IPS-18c (cell line): Measurements from ENCODE around the gene RALGAPA2.

Experiments used
- H3K4me3 ChIP-seq: 2 replicates; pipeline ENCODE4 v1.7.0; 2013; ENCODE audit warnings: low read depth, mild to moderate bottlenecking, low read length, moderate library complexity; ENCODE audit not compliant: insufficient read depth
- H3K9me3 ChIP-seq: one replicate; pipeline ENCODE4 v1.6.1; 2013; ENCODE audit warnings: mild to moderate bottlenecking, low read length, moderate library complexity; ENCODE audit not compliant: control insufficient read depth, insufficient read depth

RALGAPA2 gene

GRCh38 chr20:20571068-20571780, 141.2 kb downstream of the RALGAPA2 start:
- Histone ChIP-seq H3K4me3 (no peak overlapping the region), H3K9me3 (no peaks in the 10 kb centered on the region)

GRCh38 chr20:20568604-20569205, 143.7 kb downstream of the RALGAPA2 start:
- no peaks in the 10 kb centered on the region for H3K9me3 ChIP-seq
- H3K4me3 ChIP-seq, result no peak overlapping the region

DNA sequence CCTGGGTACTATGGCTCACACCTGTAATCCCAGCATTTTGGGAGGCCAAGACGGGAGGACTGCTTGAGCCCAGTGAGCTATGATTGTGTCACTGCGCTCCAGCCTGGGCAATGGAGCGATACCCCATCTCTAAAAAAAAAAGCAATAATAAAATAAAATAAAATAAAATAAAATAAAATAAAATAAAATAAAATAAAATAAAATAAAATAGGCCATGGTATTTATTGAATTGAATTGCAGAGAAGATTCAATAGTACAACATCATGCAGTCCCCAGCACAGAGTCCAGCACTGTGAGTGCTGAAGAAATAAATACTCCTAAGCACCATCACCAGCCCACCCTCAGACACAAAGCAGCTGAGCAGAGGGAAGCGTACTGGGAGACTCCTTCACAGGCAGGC, 144.7 kb downstream of the RALGAPA2 start:
- no peak overlapping the region for H3K4me3 ChIP-seq
- H3K9me3 ChIP-seq, result no peaks in the 10 kb centered on the region

- Histone ChIP-seq H3K9me3 (no peaks in the 10 kb centered on the region), H3K4me3 (no peak overlapping the region)
Observed at GRCh38 chr20:20566516-20566915, 145.9 kb downstream of the RALGAPA2 start.

DNA sequence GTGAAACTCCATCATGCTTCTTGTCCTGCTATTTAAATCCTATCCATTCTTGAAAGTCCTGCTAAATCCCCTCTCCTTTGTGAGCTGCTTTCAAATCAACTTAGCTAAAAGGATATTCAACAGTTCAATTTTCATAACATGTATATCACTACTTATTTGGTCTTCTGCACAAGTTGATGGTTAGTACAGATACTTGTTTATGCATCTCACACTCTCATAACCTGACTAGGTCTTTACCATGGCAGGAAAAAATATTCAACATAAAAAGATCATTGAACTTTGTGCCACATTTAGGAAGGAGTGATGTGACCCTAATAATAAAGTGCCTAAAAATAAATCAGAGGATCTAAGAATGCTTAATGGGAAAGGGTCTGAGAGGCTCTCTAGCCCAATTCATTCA, 148.2 kb downstream of the RALGAPA2 start:
- no peaks in the 10 kb centered on the region for H3K9me3 ChIP-seq

GRCh38 chr20:20562507-20562906, 149.9 kb downstream of the RALGAPA2 start:
- no peaks in the 10 kb centered on the region for H3K9me3 ChIP-seq
- H3K4me3 ChIP-seq, result no peak overlapping the region

More for the DNA sequence above, 148.2 kb downstream of the RALGAPA2 start:
- no peak overlapping the region for H3K4me3 ChIP-seq

GRCh38 chr20:20561841-20562240, 150.6 kb downstream of the RALGAPA2 start:
- no peaks in the 10 kb centered on the region for H3K9me3 ChIP-seq

DNA sequence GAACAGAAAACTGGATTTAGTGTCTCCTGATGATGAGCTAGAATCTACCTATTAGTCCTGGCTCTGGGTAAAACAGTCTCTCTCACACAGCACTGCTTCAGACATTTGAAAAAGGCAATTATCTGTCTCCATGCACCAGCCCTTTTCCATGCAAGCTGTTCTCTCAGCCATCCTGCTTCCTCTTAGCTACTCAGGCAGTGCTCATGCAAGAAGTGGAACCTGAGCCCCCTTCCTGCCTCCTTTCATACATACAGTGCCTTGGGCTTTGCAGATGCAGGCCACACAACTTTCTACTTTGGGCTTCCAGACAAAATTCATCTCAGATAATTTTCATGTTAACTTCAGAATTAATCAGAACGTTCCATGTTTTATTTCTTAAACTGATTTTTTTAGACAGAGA, 151.3 kb downstream of the RALGAPA2 start:
- H3K4me3 ChIP-seq, result no peak overlapping the region
- no peaks in the 10 kb centered on the region for H3K9me3 ChIP-seq

More at GRCh38 chr20:20561841-20562240, 150.6 kb downstream of the RALGAPA2 start:
- no peak overlapping the region for H3K4me3 ChIP-seq

- H3K9me3 ChIP-seq, result no peaks in the 10 kb centered on the region
- no peak overlapping the region for H3K4me3 ChIP-seq
Observed at GRCh38 chr20:20557406-20557805, 155.0 kb downstream of the RALGAPA2 start.

- no peak overlapping the region for H3K4me3 ChIP-seq
- H3K9me3 ChIP-seq, result no peaks in the 10 kb centered on the region
Observed at GRCh38 chr20:20555838-20556237, 156.6 kb downstream of the RALGAPA2 start.

DNA sequence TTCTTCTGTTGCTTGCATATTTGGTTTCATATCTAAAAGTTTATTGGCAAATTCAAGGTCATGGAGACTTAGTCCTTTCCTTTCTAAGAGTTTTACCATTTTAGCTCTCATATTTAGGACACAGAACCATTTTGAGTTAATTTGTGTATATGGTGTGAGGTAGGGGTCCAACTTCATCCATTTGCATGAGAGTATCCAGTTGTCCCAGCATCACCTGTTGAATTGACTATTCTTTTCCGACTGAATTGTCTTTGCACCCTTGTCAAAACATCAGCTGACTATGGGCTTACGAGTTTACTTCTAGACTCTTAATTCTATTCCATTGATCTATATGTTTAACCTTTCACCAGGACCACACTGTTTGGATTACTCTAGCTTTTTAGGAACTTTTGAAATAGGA, 157.5 kb downstream of the RALGAPA2 start:
- Histone ChIP-seq H3K4me3 (no peak overlapping the region), H3K9me3 (no peaks in the 10 kb centered on the region)

DNA sequence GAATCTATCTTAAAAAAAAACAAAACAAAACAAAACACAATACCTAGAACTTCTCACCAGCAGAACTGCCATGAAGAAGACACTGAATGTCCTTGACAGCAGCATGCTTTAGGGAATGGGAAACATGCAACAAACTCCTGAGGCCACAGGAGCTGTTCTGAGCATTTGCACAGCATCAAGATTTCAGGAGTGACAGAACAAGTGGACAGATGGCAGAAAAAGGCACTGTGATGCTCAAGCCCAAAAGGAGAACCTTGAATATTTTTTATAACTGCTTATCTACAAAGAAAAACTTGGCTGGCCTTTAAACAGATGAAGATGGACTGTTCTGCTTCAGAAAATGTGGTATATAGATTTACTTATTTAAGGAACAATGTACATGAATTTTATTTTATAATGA, 158.9 kb downstream of the RALGAPA2 start:
- no peaks in the 10 kb centered on the region for H3K9me3 ChIP-seq
- no peak overlapping the region for H3K4me3 ChIP-seq

DNA sequence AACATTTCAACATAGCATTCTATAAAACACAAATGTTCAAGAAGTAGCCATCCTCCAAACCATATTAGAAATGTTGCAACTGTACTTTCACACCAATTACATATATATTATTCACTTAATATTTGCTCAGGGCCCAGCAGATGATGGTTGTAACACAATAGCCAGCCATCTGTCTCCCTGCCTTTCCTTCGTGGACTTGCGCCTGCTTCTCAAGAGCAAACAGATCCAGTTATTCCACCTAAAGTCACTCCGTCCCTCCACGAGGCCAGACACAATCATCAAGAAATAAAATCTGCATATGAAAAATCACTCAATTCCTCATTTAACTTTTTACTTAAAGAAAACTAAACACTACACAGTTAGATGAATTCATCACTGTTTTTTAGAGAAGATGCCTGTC, 160.4 kb downstream of the RALGAPA2 start:
- no peaks in the 10 kb centered on the region for H3K9me3 ChIP-seq
- no peak overlapping the region for H3K4me3 ChIP-seq

GRCh38 chr20:20551409-20551808, 161.0 kb downstream of the RALGAPA2 start:
- H3K4me3 ChIP-seq, result no peak overlapping the region

GRCh38 chr20:20549704-20550103, 162.7 kb downstream of the RALGAPA2 start:
- Histone ChIP-seq H3K9me3 (no peaks in the 10 kb centered on the region), H3K4me3 (no peak overlapping the region)

More at GRCh38 chr20:20551409-20551808, 161.0 kb downstream of the RALGAPA2 start:
- no peaks in the 10 kb centered on the region for H3K9me3 ChIP-seq

- Histone ChIP-seq H3K4me3 (no peak overlapping the region), H3K9me3 (no peaks in the 10 kb centered on the region)
Observed at GRCh38 chr20:20549267-20549612, 163.2 kb downstream of the RALGAPA2 start.

DNA sequence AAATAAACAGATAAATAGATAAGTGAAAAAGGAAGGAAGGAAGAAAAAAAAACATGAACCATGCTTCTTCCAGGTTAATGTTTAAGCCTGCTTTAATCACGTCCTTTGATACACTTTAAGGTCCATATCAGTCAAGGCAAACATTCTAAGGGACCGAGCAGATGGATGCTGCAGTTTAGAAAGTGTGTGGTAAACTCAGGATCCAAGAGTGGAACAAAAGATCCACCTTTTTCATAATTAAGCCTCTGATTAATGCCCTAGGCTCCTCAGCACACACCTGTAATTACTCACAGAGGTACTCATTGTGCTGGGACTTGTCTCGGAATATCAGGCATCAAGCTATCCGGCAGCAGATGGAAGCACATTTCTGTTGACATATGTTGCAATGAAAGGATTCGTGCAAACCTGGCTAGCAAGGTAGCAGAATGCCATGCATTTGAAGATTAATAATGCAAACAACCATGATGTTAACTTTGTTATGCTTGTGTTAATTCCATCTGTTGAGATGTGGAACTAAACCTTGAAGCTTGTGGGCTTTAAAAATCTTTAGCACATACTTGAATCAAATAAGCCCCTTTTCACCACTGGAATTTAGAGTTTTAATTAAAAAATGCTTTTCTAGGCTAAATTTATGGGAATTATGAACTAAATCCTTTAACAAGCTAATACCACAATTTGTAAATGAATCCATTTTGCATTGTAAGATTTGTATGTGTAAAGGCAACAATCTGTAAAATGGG, 163.7 kb downstream of the RALGAPA2 start:
- Histone ChIP-seq H3K4me3 (no peak overlapping the region), H3K9me3 (no peaks in the 10 kb centered on the region)

- Histone ChIP-seq H3K4me3 (no peak overlapping the region), H3K9me3 (no peaks in the 10 kb centered on the region)
Observed at GRCh38 chr20:20547876-20548266, 164.6 kb downstream of the RALGAPA2 start.
